ENCODE measurements around the gene SYT5. TPM values are rescaled to one million over a fixed set of nuclear protein-coding genes. Genes with fewer than 3 reads are reported as not detected.

SYT5 gene
- total RNA-seq, 2 donors from 2014 or later, result not detected

DNA sequence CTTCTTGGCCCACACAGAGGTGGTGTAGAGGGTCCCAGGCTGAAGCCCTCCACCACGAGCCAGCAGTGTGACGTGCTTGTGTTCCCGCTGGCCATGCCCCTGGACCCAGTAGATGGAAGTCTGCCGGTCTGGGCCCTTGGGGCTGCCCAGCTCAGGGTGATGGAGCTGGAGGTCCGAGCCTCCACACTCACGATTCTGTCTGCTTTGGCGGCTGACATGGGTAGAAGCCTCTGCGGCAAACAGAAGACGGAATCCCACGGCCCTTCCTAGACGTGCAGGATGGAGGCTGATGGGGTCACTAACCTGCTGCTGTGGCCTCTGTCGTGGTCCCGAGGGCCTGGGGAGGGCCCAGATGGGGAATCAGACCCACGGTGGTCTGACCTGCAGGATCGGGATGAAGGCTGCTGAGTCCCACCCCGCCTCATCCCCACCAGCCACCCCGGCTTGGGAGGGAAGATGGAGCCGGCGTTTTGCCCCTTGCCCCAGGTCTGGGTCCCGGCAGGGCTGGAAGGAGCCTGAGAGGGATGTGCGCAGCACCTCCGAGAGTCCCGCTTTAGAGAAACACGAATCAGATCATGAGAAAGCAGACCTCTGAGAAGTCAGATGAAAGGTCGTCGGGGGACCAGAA, 44.1 kb upstream of the SYT5 start:
- H3K4me1 ChIP-seq (ENCODE audit: control insufficient read depth in 1 of 2, low read depth in 2 of 2), result no peaks in the 10 kb centered on the region
- DNase-seq (ENCODE audit: low spot score), result no peak
- no peak for ATAC-seq (ENCODE audit: insufficient number of reproducible peaks, low FRiP score, low read depth)
- H3K27ac ChIP-seq, result no peak overlapping the region
- no peaks in the 10 kb centered on the region for H3K9me3 ChIP-seq
- peaks cover 3% of the 10 kb centered on the region for H3K36me3 ChIP-seq
- no peak overlapping the region for H3K4me3 ChIP-seq
- TF ChIP-seq, protein P1, sequence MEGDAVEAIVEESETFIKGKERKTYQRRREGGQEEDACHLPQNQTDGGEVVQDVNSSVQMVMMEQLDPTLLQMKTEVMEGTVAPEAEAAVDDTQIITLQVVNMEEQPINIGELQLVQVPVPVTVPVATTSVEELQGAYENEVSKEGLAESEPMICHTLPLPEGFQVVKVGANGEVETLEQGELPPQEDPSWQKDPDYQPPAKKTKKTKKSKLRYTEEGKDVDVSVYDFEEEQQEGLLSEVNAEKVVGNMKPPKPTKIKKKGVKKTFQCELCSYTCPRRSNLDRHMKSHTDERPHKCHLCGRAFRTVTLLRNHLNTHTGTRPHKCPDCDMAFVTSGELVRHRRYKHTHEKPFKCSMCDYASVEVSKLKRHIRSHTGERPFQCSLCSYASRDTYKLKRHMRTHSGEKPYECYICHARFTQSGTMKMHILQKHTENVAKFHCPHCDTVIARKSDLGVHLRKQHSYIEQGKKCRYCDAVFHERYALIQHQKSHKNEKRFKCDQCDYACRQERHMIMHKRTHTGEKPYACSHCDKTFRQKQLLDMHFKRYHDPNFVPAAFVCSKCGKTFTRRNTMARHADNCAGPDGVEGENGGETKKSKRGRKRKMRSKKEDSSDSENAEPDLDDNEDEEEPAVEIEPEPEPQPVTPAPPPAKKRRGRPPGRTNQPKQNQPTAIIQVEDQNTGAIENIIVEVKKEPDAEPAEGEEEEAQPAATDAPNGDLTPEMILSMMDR (IDR thresholded peaks at IDR 0.05), result no peak
- H3K27me3 ChIP-seq (replicated peaks; ENCODE audit: insufficient read depth), result no peaks in the 10 kb centered on the region

DNA sequence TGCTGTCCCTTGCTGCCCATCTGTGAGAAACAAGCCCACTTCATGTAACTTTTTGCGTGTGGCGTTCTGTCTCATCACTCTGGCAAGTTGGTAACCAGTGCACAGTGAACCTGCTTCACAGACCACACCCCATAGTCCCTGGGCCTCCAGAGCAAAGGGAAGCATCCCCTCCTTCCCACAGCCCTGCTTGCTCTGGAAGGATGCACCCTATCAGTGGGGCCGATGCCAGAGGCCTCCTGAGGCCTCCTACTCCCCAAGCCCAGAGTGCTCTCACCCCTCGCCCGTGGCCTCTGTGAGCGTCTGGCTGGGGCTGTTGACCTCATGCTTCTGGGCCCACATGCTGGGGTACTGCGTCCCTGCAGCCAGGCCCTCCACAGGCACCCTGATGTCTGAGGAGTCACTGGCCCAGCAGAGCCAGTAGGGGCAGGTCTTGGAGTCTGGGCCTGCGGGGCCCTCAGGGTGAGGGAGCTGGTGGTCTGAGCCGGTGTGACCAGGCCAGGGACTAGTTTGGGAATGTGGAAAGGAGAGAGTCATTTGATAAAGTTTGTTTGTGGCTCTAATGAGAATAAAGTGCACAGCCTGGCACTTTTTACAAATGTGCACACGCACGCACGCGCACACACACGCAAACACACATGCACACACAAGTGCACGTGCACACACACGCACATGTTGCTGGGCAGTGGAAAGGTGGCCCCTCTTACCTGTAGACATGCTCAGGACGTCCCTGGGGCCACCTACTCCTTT, 43.4 kb upstream of the SYT5 start:
- Histone ChIP-seq H3K27ac (no peak overlapping the region), H3K4me3 (no peak overlapping the region), H3K4me1 (ENCODE audit: control insufficient read depth in 1 of 2, low read depth in 2 of 2) (no peaks in the 10 kb centered on the region), H3K36me3 (peaks cover 3% of the 10 kb centered on the region), H3K27me3 (replicated peaks; ENCODE audit: insufficient read depth) (no peaks in the 10 kb centered on the region), H3K9me3 (no peaks in the 10 kb centered on the region)
- DNase-seq (ENCODE audit: low spot score), result no peak
- TF ChIP-seq, protein P1 (IDR thresholded peaks at IDR 0.05), result no peak
- ATAC-seq (ENCODE audit: insufficient number of reproducible peaks, low FRiP score, low read depth), result no peak

DNA sequence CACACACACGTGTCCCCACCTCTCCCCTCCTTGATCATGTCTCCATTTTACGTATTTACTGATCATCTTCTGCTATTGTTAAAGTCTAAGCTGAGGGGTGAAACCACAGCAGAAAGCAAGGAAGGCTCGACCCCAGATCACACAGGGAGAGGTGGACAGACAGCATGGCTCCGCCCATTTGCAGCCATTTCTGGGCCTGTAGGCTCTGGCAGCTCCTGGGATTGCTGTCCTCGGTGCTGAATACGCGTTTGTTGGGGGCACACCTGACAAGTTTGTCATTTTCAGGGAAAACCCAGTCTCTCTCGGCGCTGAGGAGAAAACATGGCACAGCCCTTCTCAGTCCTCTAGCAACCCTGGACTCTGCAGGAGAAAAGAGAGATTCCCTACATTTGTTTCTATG, 40.4 kb upstream of the SYT5 start:
- ATAC-seq (ENCODE audit: insufficient number of reproducible peaks, low FRiP score, low read depth), result no peak
- Histone ChIP-seq H3K36me3 (no peaks in the 10 kb centered on the region), H3K4me1 (ENCODE audit: control insufficient read depth in 1 of 2, low read depth in 2 of 2) (peaks cover 5 to 6% of the 10 kb centered on the region in 2 donors), H3K4me3 (no peak overlapping the region), H3K27me3 (replicated peaks; ENCODE audit: insufficient read depth) (no peaks in the 10 kb centered on the region), H3K9me3 (no peaks in the 10 kb centered on the region), H3K27ac (no peak overlapping the region)
- TF ChIP-seq, protein P1 (IDR thresholded peaks at IDR 0.05), result no peak
- DNase-seq (ENCODE audit: low spot score), result no peak

GRCh38 chr19:55216461-55217198, 36.5 kb upstream of the SYT5 start:
- peaks cover 5 to 6% of the 10 kb centered on the region in 2 donors for H3K4me1 ChIP-seq (ENCODE audit: control insufficient read depth in 1 of 2, low read depth in 2 of 2)
- H3K36me3 ChIP-seq, result no peaks in the 10 kb centered on the region
- peak; percentile 34 for DNase-seq (ENCODE audit: low spot score)
- TF ChIP-seq, protein P1 (IDR thresholded peaks at IDR 0.05), result no peak
- H3K9me3 ChIP-seq, result peaks cover 8% of the 10 kb centered on the region
- H3K4me3 ChIP-seq, result peak overlapping the region; percentile 60
- no peak overlapping the region for H3K27ac ChIP-seq
- no peaks in the 10 kb centered on the region for H3K27me3 ChIP-seq (replicated peaks; ENCODE audit: insufficient read depth)
- no peak for ATAC-seq (ENCODE audit: insufficient number of reproducible peaks, low FRiP score, low read depth)

DNA sequence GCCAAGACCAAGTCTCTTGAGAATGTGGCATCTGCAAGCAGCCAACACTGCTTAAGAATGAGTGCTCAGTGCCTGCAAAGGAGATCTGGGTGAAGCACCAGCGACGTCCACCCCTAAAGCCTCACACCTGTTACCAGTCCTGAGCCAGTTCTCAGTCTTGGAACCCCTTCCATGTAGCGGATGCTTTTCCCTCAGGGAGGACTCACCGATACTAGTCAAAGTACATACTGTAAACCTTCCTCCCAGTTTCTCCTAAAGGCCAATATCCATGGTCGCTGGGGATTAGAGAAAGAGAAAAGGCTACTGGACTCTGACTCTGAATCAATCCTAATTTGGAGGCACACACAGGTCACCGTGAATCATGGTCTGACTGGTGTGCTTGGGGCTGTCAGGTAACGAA, 33.5 kb upstream of the SYT5 start:
- Histone ChIP-seq H3K27me3 (replicated peaks; ENCODE audit: insufficient read depth) (no peaks in the 10 kb centered on the region), H3K4me1 (ENCODE audit: control insufficient read depth in 1 of 2, low read depth in 2 of 2) (peaks cover 5 to 6% of the 10 kb centered on the region in 2 donors), H3K36me3 (no peaks in the 10 kb centered on the region), H3K4me3 (no peak overlapping the region), H3K27ac (no peak overlapping the region), H3K9me3 (peaks cover 8% of the 10 kb centered on the region)
- TF ChIP-seq, protein P1 (IDR thresholded peaks at IDR 0.05), result no peak
- ATAC-seq (ENCODE audit: insufficient number of reproducible peaks, low FRiP score, low read depth) (no peak), DNase-seq (ENCODE audit: low spot score) (no peak)
